ENCODE data around the gene ZNF521.

Gene ZNF521

DNA sequence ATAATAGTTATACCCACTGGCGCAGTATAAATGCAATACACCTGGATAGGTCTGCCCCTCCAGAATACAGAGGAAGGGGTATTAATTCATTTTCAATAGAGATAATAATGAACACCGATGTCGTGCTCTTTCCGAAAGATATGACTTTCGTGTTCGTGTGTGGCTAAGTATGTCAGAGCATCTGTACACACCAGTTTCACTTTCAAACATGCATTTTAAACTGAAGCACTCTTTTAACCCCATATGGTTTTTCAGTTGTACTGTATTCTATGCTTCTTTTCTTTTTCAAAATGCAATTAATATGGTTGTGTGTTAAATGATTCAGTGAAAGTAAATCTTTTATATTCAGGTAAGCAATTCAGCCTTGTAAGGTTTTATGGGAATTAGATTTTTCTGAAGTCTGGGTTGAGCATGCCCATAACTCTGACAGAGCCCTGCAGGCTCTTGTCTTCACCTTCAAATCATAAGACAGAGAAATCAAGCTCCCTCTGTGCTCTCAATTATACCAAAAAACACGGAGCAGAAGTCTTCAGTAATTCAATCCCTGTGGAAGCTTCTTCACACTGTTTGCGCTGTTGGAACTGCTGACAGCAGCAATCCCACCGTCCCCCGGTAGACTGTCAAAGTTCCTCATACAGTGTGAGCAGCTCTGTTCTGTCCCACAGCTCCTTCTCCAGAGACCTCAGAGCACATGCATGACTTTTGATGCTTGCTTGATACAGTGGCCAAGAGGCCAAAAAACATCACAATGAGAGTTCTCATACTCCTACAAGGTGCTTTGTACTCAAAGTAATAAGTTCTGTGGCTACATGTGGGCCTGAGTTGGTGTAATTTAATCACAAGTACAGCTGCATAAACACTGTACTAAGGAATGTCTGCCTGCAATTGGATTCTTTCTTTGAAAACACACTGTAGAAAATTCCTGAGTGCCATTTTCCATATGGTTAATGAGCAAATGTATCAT lies 186.8 kb downstream of the ZNF521 start:
- DNase-seq, result no peak

GRCh38 chr18:25164211-25164847 lies 187.6 kb downstream of the ZNF521 start:
- no peak for DNase-seq

GRCh38 chr18:25153426-25153825 lies 198.5 kb downstream of the ZNF521 start:
- DNase-seq, result no peak

DNA sequence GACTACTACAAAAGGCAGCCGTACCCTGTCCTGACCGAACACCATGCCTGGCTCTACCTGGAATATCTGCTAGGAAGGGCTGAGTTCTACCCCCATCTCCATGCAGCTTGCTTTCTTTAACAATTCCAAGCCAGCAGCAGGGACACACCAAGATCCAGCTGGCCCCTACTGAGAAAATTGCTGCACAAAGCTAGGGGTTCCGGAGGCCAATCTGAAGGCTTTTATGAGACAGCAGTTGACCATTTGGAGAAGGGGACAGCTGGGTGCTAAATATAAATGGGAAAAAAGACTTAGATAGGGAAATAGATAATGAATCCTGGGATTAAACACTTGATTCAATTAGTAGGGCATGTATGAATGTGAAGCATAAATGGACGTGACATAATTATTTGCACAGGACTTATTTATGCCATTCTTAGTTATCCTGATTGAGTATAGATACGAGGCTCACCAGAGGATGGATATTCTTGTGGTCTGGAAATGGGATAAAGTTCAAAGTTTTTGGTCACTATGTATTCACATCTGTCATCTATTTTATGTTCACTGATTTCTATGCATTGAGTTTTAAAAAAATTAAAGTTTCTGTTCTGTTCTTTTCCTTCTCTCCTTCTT lies 204.0 kb downstream of the ZNF521 start:
- DNase-seq, result no peak

- DNase-seq, result no peak
Observed at GRCh38 chr18:25146512-25146910, 205.5 kb downstream of the ZNF521 start.

- no peak for DNase-seq
Observed at GRCh38 chr18:25145731-25146511, 206.0 kb downstream of the ZNF521 start.

GRCh38 chr18:25144820-25145219 lies 207.1 kb downstream of the ZNF521 start:
- DNase-seq, result no peak

GRCh38 chr18:25141886-25142285 lies 210.1 kb downstream of the ZNF521 start:
- no peak for DNase-seq

GRCh38 chr18:25141399-25141798 lies 210.6 kb downstream of the ZNF521 start:
- no peak for DNase-seq

GRCh38 chr18:25140962-25141308 lies 211.0 kb downstream of the ZNF521 start:
- no peak for DNase-seq

- no peak for DNase-seq
Observed at GRCh38 chr18:25140124-25140961, 211.6 kb downstream of the ZNF521 start.

GRCh38 chr18:25137197-25137472 lies 214.8 kb downstream of the ZNF521 start:
- DNase-seq, result no peak

DNA sequence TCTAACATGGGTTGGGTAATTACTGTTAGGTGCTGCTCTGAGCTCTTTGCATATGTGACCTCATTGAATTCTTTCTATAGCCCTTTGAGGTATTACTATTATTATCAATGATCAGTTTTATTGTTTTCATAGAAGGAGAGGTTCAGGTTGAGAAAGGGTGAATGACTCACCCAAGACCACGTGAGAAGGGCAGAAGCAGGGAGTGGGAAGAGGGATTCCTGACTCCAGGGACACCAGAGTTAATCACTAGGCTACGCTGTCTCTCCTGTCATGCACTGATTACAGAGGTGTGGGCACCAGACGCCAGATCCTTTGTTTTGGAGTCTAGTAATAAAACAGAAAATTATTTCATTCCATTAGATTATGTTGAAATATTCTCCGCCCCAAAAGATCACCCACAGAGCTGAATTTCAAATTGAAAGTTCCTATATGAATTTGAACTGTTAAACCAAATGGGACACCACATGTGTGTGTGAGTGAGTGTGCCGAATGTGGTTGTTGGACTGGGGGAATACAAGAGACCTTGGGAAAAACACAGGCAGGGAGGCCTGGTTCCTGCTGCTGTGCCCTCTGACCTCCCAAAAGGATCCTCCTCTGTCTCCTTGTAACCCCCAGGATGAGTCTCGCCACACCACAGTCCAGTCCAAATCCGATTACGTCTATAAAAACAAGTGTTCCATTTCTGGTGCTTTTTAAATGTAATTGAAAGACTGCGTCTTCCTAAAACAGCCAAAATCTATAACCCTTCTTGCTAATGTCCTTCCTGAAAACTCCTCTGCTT lies 215.4 kb downstream of the ZNF521 start:
- no peak for DNase-seq

DNA sequence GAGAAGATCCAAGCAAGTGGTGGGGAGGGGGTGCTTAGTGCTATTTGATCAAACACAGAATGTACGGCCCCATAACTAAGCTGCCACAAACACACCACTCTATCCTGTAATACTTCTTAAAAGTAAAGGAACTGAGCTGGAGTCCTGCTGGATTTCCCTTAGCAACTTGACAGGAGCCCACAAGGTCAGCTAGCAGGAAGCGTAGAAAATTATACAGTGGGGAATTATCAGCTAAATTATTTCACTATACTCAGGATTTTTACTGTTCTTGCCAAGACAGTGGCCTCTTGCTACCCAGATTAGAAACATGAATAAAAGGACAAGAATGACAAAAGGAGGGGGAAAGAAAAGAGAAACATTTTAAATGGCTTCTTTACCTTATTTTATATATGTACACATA lies 217.1 kb downstream of the ZNF521 start:
- DNase-seq, result no peak

DNA sequence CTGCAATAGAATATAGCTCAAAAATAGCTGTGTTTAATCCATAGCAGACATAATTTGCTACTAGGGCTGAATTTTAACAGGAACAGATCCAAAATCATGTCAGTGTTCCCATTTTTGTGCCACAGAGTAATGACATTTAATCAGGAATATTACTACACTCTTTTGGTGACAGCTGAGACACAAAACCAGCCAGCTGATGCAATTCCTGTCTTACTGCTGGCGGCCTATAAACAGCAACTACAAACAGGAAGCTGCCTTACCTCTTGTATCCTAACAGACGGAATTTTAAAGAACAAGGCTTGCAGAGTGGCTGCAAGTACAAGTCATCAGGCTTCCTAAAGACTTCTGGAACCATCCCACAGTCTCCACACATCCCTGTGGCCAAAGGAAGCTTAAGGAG lies 218.1 kb downstream of the ZNF521 start:
- no peak for DNase-seq

GRCh38 chr18:25132786-25133496 lies 219.0 kb downstream of the ZNF521 start:
- DNase-seq, result no peak

- DNase-seq, result no peak
Observed at GRCh38 chr18:25126751-25127150, 225.2 kb downstream of the ZNF521 start.

GRCh38 chr18:25125680-25126079 lies 226.3 kb downstream of the ZNF521 start:
- DNase-seq, result no peak

DNA sequence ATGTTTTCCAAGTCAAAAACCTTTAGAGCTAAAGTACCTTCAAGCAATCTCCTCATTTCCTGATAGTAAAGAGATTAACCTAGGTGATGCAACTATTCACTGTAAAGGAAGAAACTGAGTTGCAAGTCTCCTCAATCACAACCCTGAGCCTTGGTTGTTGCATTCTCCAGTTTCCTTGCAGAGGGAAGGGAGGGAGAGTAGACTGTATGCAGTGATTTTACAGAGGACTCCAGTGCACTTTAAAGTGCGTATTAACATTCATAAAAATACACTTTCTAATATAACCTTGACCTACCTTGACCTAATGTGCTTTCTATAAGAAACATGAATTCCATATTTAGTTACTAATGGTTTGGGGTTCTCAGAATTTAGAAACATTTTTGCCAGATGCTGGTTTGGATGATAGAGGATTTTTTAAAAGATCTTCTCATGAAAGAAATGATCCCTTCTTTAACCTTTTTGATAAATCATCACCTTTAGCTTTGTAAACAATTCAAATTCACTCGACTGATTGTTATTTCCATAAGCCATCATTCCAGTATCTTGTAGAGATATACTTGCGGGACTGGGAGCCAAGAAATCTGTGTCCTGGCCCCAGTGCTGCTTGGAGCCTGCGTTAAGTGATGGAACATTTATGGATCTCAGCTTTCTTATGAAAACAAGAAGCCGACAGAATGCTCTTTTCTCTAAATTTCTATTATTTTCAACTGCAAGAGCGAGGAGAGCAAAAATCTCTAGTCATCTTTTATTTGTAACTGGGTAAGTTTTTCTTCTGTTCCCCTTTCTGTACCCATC lies 228.3 kb downstream of the ZNF521 start:
- DNase-seq, result no peak

DNA sequence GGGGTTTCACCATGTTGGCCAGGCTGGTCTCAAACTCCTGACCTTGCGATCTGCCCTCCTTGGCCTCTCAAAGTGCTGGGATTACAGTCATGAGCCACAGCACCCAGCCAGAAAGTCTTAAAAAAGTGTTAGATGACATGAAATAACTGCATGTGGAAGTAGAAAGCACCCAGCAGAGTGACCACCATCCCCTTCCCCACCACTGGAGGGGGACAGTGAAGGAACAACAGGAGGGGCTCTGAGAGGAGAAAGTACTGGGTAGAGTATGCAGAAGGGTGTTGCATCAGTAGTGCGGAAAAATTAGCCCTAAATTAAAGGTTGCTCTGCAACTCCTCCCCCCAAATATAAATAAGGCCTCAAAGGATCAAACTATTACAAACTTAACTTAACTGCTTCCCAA lies 230.5 kb downstream of the ZNF521 start:
- no peak for DNase-seq
